IPS-NIHi11 (cell line): ENCODE results near the gene DPEP3.
A peak's percentile ranks its signal among the peaks of the same experiment; 100 is the strongest.
"Not testable (repeated sequence)": the region's sequence is repeated elsewhere in the genome, so short reads cannot be mapped to it uniquely, and the experiment has no call there.

Experiments used
- DNase-seq: peaks from one replicate; pipeline ENCODE4 v3.0.0; 2012; ENCODE audit warnings: mixed read lengths, low spot score

Gene DPEP3

GRCh38 chr16:67994040-67994408 is 13.7 kb upstream of the DPEP3 start:
- DNase-seq: not testable (repeated sequence)

- peak; percentile 94 for DNase-seq
Measured at GRCh38 chr16:67993207-67994039, 13.1 kb upstream of the DPEP3 start.

GRCh38 chr16:67992661-67993206 is 12.4 kb upstream of the DPEP3 start:
- no peak for DNase-seq

GRCh38 chr16:67990018-67990386 is 9.7 kb upstream of the DPEP3 start:
- no peak for DNase-seq

GRCh38 chr16:67989322-67990017 is 9.2 kb upstream of the DPEP3 start:
- DNase-seq: no peak

GRCh38 chr16:67988675-67989074 is 8.4 kb upstream of the DPEP3 start:
- no peak for DNase-seq

- DNase-seq: no peak
Measured at GRCh38 chr16:67987460-67988160, 7.3 kb upstream of the DPEP3 start.

- DNase-seq: no peak
Measured at GRCh38 chr16:67986949-67987348, 6.7 kb upstream of the DPEP3 start.

GRCh38 chr16:67982011-67982696 is 1.9 kb upstream of the DPEP3 start:
- DNase-seq: no peak

- DNase-seq: no peak
Measured at GRCh38 chr16:67977469-67978227, 2.7 kb downstream of the DPEP3 start.

- no peak for DNase-seq
Measured at GRCh38 chr16:67977005-67977404, 3.3 kb downstream of the DPEP3 start.

GRCh38 chr16:67976205-67976604 is 4.1 kb downstream of the DPEP3 start:
- DNase-seq: no peak

GRCh38 chr16:67975321-67976105 is 4.8 kb downstream of the DPEP3 start:
- no peak for DNase-seq

GRCh38 chr16:67972285-67972684 is 8.0 kb downstream of the DPEP3 start:
- not testable (repeated sequence) for DNase-seq

GRCh38 chr16:67971111-67971510 is 9.2 kb downstream of the DPEP3 start:
- no peak for DNase-seq

- peak; percentile 62 for DNase-seq
Measured at GRCh38 chr16:67969254-67970039, 10.9 kb downstream of the DPEP3 start.

- peak; percentile 98 for DNase-seq
Measured at GRCh38 chr16:67968400-67969253, 11.7 kb downstream of the DPEP3 start, which contains the start of gene SLC12A4. Gene SLC12A4, minus strand, starts transcription at chr16:67968637. Its CDS starts 84 bp downstream, at chr16:67968553.

GRCh38 chr16:67967958-67968399 is 12.3 kb downstream of the DPEP3 start:
- DNase-seq: peak; percentile 68
